Upper lobe of left lung (tissue), 4 donors: Measurements from ENCODE around the gene PPP1R3C.

Experiments
- EP300 ChIP-seq, 4 donors: sonication (generic); formaldehyde crosslinking; IDR thresholded peaks; one replicate each; pipeline ENCODE4 v1.5.1; 2017; ENCODE audit warnings: antibody characterized with exemption in 4 of 4, control low read depth in 2 of 4
- POLR2A ChIP-seq, 4 donors: fragments of 450-650 bp; IDR thresholded peaks; one replicate each; pipeline ENCODE4 v1.5.1; 2016 to 2017; ENCODE audit warnings: antibody characterized with exemption in 4 of 4, mild to moderate bottlenecking in 2 of 4
- TF ChIP-seq, protein P1 (sequence below), 6 experiments: fragments of 450-650 bp in 4 of 6; fragments of 200-600 bp in 2 of 6; sonication (generic) in 2 of 6; IDR thresholded peaks; one replicate each; pipeline ENCODE4 v1.5.1; 2016 to 2019; ENCODE audit warnings: antibody characterized with exemption in 6 of 6

DNA sequence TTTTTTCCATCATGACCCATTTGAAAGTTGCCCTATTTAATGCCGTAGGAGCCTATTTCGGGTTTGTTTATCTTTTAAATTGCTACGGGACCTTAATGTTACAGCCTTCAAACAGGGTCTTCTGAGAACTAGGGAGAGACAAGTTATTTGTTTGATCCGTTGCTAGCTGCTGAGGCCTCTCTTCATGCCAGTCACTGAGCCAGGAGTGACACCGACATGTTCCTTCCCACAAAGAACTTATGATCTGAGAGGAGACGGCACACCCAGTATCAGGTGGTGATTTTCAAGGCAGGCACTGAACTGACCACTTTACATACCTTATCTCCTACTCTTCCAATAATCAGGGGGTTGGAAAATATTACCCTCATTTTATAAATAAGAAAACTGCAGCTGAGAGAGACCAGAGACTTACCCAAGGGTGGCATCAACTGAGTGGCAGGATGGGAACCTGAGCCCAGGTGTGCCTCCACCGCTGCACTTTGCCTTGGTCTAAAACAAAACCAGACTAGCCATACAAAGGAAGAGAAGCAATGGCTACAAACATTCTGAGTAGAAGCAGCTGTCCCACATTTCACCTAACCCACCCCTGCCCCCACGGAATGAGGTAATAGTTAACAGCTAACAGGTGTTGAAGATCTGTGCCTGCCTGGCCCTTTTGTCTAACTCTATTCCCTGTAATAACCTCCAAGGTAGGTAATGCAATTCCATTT lies 40.5 kb downstream of the PPP1R3C start:
- TF ChIP-seq, protein P1, sequence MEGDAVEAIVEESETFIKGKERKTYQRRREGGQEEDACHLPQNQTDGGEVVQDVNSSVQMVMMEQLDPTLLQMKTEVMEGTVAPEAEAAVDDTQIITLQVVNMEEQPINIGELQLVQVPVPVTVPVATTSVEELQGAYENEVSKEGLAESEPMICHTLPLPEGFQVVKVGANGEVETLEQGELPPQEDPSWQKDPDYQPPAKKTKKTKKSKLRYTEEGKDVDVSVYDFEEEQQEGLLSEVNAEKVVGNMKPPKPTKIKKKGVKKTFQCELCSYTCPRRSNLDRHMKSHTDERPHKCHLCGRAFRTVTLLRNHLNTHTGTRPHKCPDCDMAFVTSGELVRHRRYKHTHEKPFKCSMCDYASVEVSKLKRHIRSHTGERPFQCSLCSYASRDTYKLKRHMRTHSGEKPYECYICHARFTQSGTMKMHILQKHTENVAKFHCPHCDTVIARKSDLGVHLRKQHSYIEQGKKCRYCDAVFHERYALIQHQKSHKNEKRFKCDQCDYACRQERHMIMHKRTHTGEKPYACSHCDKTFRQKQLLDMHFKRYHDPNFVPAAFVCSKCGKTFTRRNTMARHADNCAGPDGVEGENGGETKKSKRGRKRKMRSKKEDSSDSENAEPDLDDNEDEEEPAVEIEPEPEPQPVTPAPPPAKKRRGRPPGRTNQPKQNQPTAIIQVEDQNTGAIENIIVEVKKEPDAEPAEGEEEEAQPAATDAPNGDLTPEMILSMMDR (IDR thresholded peaks at IDR 0.05) = no peak
- TF ChIP-seq EP300 (IDR thresholded peaks at IDR 0.05) (no peak), POLR2A (IDR thresholded peaks at IDR 0.05) (no peak)
